ENCODE data around the gene SMIM1.
"Not testable (repeated sequence)": the region's sequence is repeated elsewhere in the genome, so short reads cannot be mapped to it uniquely, and the experiment has no call there.

Gene SMIM1

DNA sequence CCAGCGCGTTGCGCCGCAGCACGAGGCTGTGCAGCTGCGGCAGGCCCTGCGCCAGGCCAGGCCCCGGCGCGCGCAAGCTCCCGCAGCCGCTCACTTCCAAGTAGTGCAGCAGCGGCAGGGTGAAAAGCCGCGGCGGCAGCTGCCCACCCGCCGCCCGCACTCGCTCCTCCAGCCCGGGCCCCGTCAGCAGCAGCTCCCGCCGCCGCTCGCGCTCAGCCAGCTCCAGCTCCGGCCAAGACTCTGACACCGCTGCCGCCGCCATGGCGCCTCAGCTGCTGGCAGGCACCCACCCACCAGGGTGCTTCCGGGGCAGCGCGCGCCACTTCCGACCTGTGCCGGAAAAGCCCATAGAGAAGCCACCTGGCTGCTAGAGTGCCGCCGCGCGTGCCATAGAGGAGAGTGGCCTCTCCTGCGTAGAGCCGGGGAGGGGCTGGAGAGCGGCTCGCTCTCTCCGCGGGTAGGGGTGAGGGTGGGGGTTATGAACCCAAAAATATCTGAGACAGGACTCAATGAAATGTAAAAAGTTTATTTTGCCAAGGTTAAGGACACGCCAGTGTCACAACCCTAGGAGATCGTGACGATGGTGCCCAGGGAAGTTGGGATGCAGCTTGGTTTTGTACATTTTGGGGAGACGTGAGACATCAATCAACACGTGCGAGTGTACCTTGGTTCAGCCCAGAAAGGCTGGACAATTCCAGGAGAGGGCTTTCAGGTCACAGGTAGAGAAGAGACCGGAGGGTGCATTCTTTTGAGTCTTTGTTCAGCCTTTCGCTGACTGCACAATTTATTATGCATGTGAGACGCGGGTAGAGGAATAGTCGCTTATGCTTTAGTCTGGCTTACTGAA lies 23.9 kb downstream of the SMIM1 start, which contains the start of gene LRRC47:
TSS of gene LRRC47 (minus strand) at position 284 of the 847 bp plus-strand sequence. CDS start at position 262, 22 bp downstream.
- DNase-seq = peak; percentile 80

- DNase-seq = no peak
Observed at GRCh38 chr1:3799976-3800685, 27.6 kb downstream of the SMIM1 start.

- not testable (repeated sequence) for DNase-seq
Observed at GRCh38 chr1:3800795-3801194, 28.2 kb downstream of the SMIM1 start.

DNA sequence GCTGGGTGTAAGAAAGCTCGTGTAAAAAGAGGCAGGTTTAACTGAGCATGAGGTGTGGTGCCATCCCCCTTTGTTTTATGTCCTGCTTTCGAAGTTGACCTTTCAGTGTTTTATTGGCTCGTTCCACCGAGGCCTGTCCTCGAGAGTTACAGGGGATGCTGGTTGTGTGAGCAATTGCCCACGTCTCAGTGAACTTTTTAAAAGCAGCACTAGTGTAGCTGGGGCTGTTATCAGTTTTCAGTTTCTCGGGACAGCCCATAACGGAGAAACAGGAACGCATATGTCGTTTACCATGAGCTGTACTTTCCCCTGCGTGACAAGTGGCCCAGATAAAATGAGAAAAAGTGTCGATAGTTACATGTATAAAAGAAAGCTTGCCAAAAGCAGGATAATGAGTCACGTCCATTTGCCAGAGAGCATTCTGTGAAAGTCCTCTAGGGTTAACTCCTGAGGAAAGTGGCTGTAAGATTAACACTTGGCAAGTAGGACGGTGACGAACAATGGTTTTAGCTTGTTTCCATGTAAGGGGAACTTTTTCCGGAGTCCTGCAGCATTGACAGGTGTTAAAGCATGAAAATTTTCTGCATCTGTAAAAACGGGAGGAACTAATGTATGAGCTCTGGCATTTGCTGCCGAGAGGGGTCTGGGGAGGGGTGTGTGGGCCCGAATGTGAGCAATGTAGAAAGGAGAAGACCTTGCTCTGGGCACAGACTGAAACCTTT lies 31.5 kb downstream of the SMIM1 start:
- DNase-seq = no peak

DNA sequence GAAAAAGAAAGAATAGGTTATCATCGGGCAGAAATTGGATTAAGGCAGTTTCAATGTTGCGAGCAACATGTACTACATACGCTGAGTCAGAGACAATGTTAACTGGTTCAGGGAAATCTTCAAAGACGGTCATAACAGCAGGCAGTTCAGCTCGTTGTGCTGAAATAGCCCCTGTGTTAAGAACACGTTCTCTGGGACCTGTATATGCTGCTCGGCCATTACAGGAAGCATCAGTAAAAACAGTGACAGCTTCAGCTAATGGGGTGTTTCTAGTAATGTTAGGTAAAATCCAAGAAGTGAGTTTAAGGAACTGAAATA lies 32.0 kb downstream of the SMIM1 start:
- DNase-seq = not testable (repeated sequence)

DNA sequence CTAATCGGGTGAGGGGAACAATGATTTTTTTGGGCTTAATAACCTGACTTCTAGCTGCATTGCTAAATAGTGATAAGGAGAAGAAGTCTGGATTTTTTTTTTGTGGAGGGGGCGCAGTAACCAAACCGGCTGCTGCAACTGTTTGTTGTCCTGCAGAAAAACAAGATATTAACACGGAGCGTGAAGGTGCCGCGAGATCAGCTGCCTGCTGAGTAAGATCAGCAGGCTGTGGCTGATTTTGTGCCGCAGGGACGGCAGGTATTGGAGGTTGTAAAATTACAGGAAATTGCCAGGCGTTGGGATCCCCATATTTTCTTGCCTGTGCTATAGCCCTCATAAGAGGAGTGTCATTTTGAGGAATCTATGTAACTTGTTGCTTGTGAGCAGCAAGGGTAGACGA lies 32.5 kb downstream of the SMIM1 start:
- no peak for DNase-seq

- no peak for DNase-seq
Observed at GRCh38 chr1:3807769-3808168, 35.2 kb downstream of the SMIM1 start.

GRCh38 chr1:3809680-3810079 lies 37.1 kb downstream of the SMIM1 start:
- DNase-seq = no peak

- DNase-seq = not testable (repeated sequence)
Observed at GRCh38 chr1:3810149-3810761, 37.7 kb downstream of the SMIM1 start.

DNA sequence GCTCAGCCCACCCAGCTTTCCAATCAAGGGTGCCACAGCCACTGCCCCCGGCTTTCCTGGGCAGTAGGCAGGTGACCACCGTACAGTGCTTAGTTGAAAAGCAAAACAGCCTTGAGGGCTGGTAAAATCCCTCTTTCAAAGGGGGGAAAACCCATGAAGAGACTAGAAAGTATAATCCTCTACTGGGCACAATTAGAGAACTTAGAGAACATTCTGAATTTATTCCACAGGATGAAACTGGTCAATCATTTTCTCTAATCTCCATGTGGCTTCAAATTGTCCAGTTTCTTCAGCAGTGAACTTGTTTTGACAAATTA lies 39.0 kb downstream of the SMIM1 start:
- no peak for DNase-seq

- no peak for DNase-seq
Observed at GRCh38 chr1:3814065-3814464, 41.5 kb downstream of the SMIM1 start.

DNA sequence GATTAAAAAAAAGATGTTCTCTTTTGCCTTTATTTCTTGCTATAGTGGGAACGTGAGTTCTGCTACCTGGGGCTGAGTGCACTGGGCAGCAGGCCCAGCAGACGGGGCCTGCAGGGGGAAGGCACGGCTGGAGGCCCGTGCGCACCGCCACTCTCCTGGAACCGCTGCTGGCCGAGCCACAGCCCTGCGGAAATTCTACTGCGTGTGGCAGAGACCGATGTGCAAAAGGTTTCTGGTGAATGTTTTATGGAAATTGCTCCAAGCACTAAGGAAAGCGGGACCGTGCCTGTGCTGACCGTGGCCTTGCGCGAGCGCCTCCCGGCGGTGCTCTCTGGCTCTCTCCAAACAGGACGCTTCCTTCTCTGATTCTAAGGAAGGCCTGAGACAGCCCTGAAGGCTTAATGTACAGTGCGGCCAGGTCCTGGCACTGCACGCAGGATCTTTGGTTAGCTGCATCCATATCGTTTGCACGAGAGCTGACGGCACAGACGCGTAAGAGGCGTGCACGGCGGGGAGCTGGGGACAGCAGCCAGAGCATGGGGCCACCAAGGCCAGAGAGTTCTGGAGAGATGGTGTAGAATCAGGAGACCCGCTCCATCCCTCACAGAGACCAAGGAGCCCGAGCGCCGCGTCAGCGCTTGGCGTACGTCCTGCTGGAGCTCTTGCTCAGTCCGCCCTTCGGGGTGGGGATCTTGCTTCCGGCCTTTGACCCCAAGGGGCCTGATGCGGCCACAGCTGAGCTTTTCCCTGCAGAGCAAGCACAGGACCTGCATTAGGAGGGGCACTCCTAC lies 42.4 kb downstream of the SMIM1 start:
- no peak for DNase-seq

GRCh38 chr1:3816331-3817137 lies 44.0 kb downstream of the SMIM1 start:
- no peak for DNase-seq

DNA sequence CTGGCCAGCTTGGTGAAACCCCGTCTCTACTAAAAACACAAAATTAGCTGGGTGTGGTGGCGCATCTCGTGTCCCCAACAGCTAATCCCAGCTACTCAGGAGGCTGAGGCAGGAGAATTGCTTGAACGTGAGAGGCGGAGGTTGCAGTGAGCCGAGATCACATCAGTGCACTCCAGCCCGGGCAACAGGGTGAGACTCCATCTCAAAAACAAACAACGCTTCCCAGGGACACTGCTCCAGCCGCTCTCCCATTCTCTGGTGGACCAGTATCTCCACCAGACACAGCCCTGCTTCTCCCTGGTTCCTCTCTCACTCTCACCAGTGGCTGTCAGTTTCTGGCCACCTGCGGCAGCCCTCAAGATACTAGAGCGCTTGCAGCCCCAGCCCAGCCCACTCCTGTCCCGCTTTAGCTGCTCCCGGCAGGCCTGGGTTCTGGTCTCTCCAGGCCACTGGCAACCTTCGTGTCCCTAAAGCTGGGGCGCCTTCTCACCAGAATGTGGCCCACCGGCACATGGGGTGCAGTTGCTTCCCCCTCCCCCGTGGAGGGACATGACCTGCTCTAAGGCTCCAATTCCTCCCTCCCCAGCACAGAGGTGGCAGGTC lies 44.7 kb downstream of the SMIM1 start:
- DNase-seq = no peak

GRCh38 chr1:3817821-3818597 lies 45.5 kb downstream of the SMIM1 start:
- DNase-seq = no peak

GRCh38 chr1:3819771-3820200 lies 47.2 kb downstream of the SMIM1 start:
- peak; percentile 7 for DNase-seq

- no peak for DNase-seq
Observed at GRCh38 chr1:3820316-3820715, 47.8 kb downstream of the SMIM1 start.

DNA sequence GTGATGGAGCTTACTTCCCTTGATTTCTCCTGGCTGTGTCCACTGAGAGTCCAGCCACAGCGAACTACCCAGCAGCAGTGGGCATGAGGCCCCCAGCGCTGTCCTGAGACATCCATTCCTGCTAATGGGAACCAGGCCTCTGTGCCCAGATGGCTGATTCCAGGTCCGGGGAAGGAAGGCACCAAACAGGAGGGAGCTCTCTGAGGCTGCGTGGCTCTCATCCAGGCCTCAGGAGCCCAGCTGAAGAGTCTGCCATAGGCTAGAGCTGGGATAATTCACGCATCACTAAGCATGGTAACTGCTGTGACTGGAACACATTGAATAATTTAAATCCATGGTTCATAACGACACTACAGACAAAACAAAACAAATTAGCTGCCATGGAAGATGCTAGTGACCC lies 48.5 kb downstream of the SMIM1 start:
- peak; percentile 87 for DNase-seq

DNA sequence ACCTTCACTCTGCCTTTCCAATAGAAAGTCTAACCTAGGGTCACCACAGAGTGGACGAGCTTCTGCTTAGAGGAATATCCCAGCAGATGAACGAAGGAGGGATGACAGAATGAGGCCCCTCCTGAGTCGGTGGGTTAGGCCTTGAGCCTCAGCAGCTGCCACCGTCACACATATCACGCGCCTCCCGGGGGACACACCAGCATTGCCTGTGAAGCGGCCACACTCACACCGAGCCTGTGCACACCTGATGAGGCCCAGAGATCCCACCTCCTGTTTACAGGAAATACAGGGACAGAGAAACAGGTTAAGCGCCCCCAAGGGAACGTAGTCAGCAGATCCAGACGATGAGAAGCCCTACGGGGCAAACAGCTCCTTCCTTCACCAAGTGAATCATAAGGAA lies 48.9 kb downstream of the SMIM1 start:
- peak; percentile 76 for DNase-seq

- DNase-seq = no peak
Observed at GRCh38 chr1:3821908-3822307, 49.4 kb downstream of the SMIM1 start.

Measured in NCI-H526 treated with DMSO at 0.1 percent for 48 hours (cell line).